HG03159 (cell line): ENCODE results near the gene JPH4.

Experiments
- ATAC-seq: cut with Tn5 transposase; IDR thresholded peaks from one replicate; pipeline ENCODE4 v1.9.1; 2021; ENCODE audit warnings: mild to moderate bottlenecking, moderate library complexity; ENCODE audit not compliant: unreplicated experiment

Gene JPH4

GRCh38 chr14:23565626-23566025 lies 13.0 kb downstream of the JPH4 start:
- ATAC-seq = no peak

GRCh38 chr14:23564876-23565275 lies 13.7 kb downstream of the JPH4 start:
- ATAC-seq = no peak

GRCh38 chr14:23564181-23564812 lies 14.3 kb downstream of the JPH4 start:
- ATAC-seq = no peak

GRCh38 chr14:23563473-23564180 lies 15.0 kb downstream of the JPH4 start:
- no peak for ATAC-seq

- no peak for ATAC-seq
These were observed 15.6 kb downstream of the JPH4 start for GRCh38 chr14:23562822-23563472.

- ATAC-seq = no peak
These were observed 16.4 kb downstream of the JPH4 start for GRCh38 chr14:23561873-23562821.

GRCh38 chr14:23561259-23561658 lies 17.3 kb downstream of the JPH4 start:
- ATAC-seq = no peak

- no peak for ATAC-seq
These were observed 18.6 kb downstream of the JPH4 start for GRCh38 chr14:23559926-23560520.

GRCh38 chr14:23559010-23559925 lies 19.3 kb downstream of the JPH4 start:
- ATAC-seq = no peak

GRCh38 chr14:23558346-23559009 lies 20.1 kb downstream of the JPH4 start:
- ATAC-seq = no peak

GRCh38 chr14:23557946-23558345 lies 20.6 kb downstream of the JPH4 start:
- no peak for ATAC-seq

- no peak for ATAC-seq
These were observed 21.1 kb downstream of the JPH4 start for GRCh38 chr14:23557521-23557920.

- ATAC-seq = no peak
These were observed 21.7 kb downstream of the JPH4 start for GRCh38 chr14:23556700-23557440.

- ATAC-seq = peak; percentile 77
These were observed 22.5 kb downstream of the JPH4 start, which contains the start of gene THTPA for GRCh38 chr14:23555882-23556699. Gene THTPA (plus strand): TSS chr14:23556271. CDS start chr14:23556758, 487 bp downstream.

GRCh38 chr14:23555533-23555881 lies 23.1 kb downstream of the JPH4 start:
- peak; percentile 2 for ATAC-seq

GRCh38 chr14:23551266-23552028 lies 27.1 kb downstream of the JPH4 start, which contains the start of gene ZFHX2:
Gene ZFHX2 (minus strand): TSS chr14:23551765. CDS start chr14:23535325, 16,440 bp downstream.
- ATAC-seq = peak; percentile 54
